SK-N-SH (cell line): Measurements from ENCODE around the gene ERC1. TPM values are rescaled to one million over a fixed set of nuclear protein-coding genes. Genes with fewer than 3 reads are reported as not detected.
A peak's percentile ranks its signal among the peaks of the same experiment; 100 is the strongest.

Source experiments
- CTCF ChIA-PET: fragments of 300-600, 350-600 bp; formaldehyde crosslinking; extraction: SDS; loops from one replicate; lab custom pipeline; 2021; lab: Yijun Ruan, JAX
- POLR2A ChIA-PET: fragments of 350-600 bp; sonication (Branson Sonifier 250); formaldehyde crosslinking; extraction: SDS; loops from one replicate; lab custom pipeline; 2020; ENCODE audit warnings: antibody characterized with exemption, inconsistent platforms; lab: Yijun Ruan, JAX
- DNase-seq: peaks from one replicate; pipeline ENCODE4 v3.0.0; 2012
- H2AFZ ChIP-seq: fragments of 200-600 bp; sonication (generic); 2 replicates; pipeline ENCODE4 v1.8.1; 2016; ENCODE audit warnings: antibody characterized with exemption, mild to moderate bottlenecking, low read depth
- H3F3A ChIP-seq: fragments of 200-600 bp; sonication (generic); replicated peaks from 2 replicates; pipeline ENCODE3; 2016; ENCODE audit warnings: antibody characterized with exemption, mild to moderate bottlenecking; ENCODE audit not compliant: insufficient read depth
- H3K27ac ChIP-seq, 2 experiments: fragments of 200-500 bp in 1 of 2; fragments of 200-600 bp in 1 of 2; sonication (Bioruptor generic) in 1 of 2; sonication (generic), shearing (Covaris generic) in 1 of 2; 2 replicates each; pipeline versions ENCODE4 v1.5.1 to v1.6.1; 2014 to 2016; ENCODE audit warnings: low read depth in 2 of 2, inconsistent platforms in 1 of 2, low read length in 1 of 2, mild to moderate bottlenecking in 1 of 2, mixed read lengths in 1 of 2
- H3K27me3 ChIP-seq: fragments of 200-600 bp; sonication (generic), shearing (Covaris generic); 2 replicates; pipeline ENCODE4 v1.6.1; 2016; ENCODE audit warnings: mixed run types; ENCODE audit not compliant: insufficient read depth
- H3K36me3 ChIP-seq, 2 experiments: fragments of 200-500 bp in 1 of 2; fragments of 200-600 bp in 1 of 2; sonication (Bioruptor generic) in 1 of 2; sonication (generic) in 1 of 2; replicated peaks in 1 of 2; 2 replicates each; pipeline versions ENCODE3 to v1.5.1; 2014 to 2016; ENCODE audit warnings: low read length in 1 of 2, mild to moderate bottlenecking in 1 of 2; ENCODE audit not compliant: insufficient read depth in 2 of 2, control insufficient read depth in 1 of 2
- H3K4me1 ChIP-seq, 2 experiments: fragments of 200-500 bp in 1 of 2; fragments of 200-600 bp in 1 of 2; sonication (Bioruptor generic) in 1 of 2; sonication (generic), shearing (Covaris generic) in 1 of 2; 2 replicates each; pipeline versions ENCODE4 v1.5.1 to v1.6.1; 2014 to 2016; ENCODE audit warnings: low read depth in 1 of 2, low read length in 1 of 2, mixed run types in 1 of 2; ENCODE audit not compliant: insufficient read depth in 2 of 2, control insufficient read depth in 1 of 2
- H3K4me2 ChIP-seq: fragments of 200-600 bp; sonication (generic), shearing (Covaris generic); 2 replicates; pipeline ENCODE4 v1.6.1; 2017; ENCODE audit warnings: mixed run types
- H3K4me3 ChIP-seq, 2 experiments: fragments of 200-500 bp in 1 of 2; fragments of 200-600 bp in 1 of 2; sonication (Bioruptor generic) in 1 of 2; sonication (generic), shearing (Covaris generic) in 1 of 2; 2 replicates each; pipeline versions ENCODE4 v1.5.1 to v1.8.1; 2014 to 2016; ENCODE audit warnings: low read depth in 2 of 2, inconsistent platforms in 1 of 2, low read length in 1 of 2, mild to moderate bottlenecking in 1 of 2, mixed read lengths in 1 of 2, moderate library complexity in 1 of 2
- H3K79me2 ChIP-seq: fragments of 200-600 bp; sonication (generic); 2 replicates; pipeline ENCODE4 v1.8.1; 2017; ENCODE audit warnings: mild to moderate bottlenecking; ENCODE audit not compliant: insufficient read depth
- H3K9ac ChIP-seq: fragments of 200-600 bp; sonication (generic); 2 replicates; pipeline ENCODE4 v1.6.1; 2017; ENCODE audit warnings: mixed run types
- H3K9me2 ChIP-seq: fragments of 200-600 bp; sonication (generic); 2 replicates; pipeline ENCODE4 v1.6.1; 2017; ENCODE audit warnings: mixed run types
- H3K9me3 ChIP-seq: fragments of 200-600 bp; sonication (generic); 2 replicates; pipeline ENCODE4 v1.6.1; 2017; ENCODE audit warnings: mixed run types, mild to moderate bottlenecking, moderate library complexity
- H4K20me1 ChIP-seq: fragments of 200-600 bp; sonication (generic); 2 replicates; pipeline ENCODE4 v1.6.1; 2017; ENCODE audit warnings: mild to moderate bottlenecking, mixed run types; ENCODE audit not compliant: insufficient read depth
- ELF1 ChIP-seq: IDR thresholded peaks from 2 replicates; pipeline ENCODE4 v1.4.0; 2012
- FOSL2 ChIP-seq: IDR thresholded peaks from 2 replicates; pipeline ENCODE4 v1.4.0; 2012; ENCODE audit warnings: low read depth, mild to moderate bottlenecking, moderate library complexity, borderline replicate concordance
- FOXJ3 ChIP-seq: sonication (generic); formaldehyde crosslinking; IDR thresholded peaks from 2 replicates; pipeline ENCODE4 v1.5.1; 2020; ENCODE audit warnings: mild to moderate bottlenecking, missing genetic modification reagents
- FOXM1 ChIP-seq: IDR thresholded peaks from 2 replicates; pipeline ENCODE4 v1.4.0; 2012; ENCODE audit warnings: low read depth, mild to moderate bottlenecking
- GATA2 ChIP-seq: sonication (generic); formaldehyde crosslinking; IDR thresholded peaks from 2 replicates; pipeline ENCODE4 v1.5.0; 2020; ENCODE audit warnings: mild to moderate bottlenecking, missing genetic modification reagents
- JUND ChIP-seq: IDR thresholded peaks from 2 replicates; pipeline ENCODE4 v1.4.0; 2012
- MAX ChIP-seq: IDR thresholded peaks from 2 replicates; pipeline ENCODE4 v1.4.0; 2012; ENCODE audit warnings: low read depth
- PBX3 ChIP-seq: IDR thresholded peaks from 2 replicates; pipeline ENCODE4; 2012
- SIN3A ChIP-seq: IDR thresholded peaks from 2 replicates; pipeline ENCODE4 v1.6.1; 2012; ENCODE audit warnings: low read depth, mild to moderate bottlenecking, low read length, moderate library complexity, borderline replicate concordance
- SMC3 ChIP-seq: IDR thresholded peaks from 2 replicates; pipeline ENCODE4 v1.6.1; 2012; ENCODE audit warnings: low read depth, low read length, improper control_type of control experiment
- TCF12 ChIP-seq: IDR thresholded peaks from 2 replicates; pipeline ENCODE4 v1.4.0; 2012
- TEAD4 ChIP-seq: IDR thresholded peaks from 2 replicates; pipeline ENCODE4 v1.4.0; 2012; ENCODE audit warnings: mild to moderate bottlenecking, borderline replicate concordance; ENCODE audit not compliant: insufficient read depth
- USF1 ChIP-seq: IDR thresholded peaks from 2 replicates; pipeline ENCODE4 v1.4.0; 2012; ENCODE audit warnings: low read depth, borderline replicate concordance
- WGBS: methylation state at CpG from one replicate; pipeline ENCODE4 v1.1.6; 2017; ENCODE audit warnings: low lambda C conversion rate; 5-methylcytosine and 5-hydroxymethylcytosine counted together
- polyA plus RNA-seq, 3 experiments: library from polyadenylated mRNA; depleted of rRNA; stranded (reverse); fragments of >200 nt; gene quantifications; 2 replicates each; pipeline ENCODE4 v1.2.3, GENCODE V29; 2012

Gene ERC1
- polyA plus RNA-seq, 1 of the 3 experiments (the other 2 are of a cell fraction): 7.5 TPM

GRCh38 chr12:1220127-1221092 is 229.4 kb downstream of the ERC1 start (continued):
- no peak for TF ChIP-seq FOSL2
- no peak for TF ChIP-seq GATA2
- TF ChIP-seq USF1: no peak
- TF ChIP-seq SIN3A: no peak
- TF ChIP-seq FOXJ3 (CRISPR knock-in tag): no peak
- TF ChIP-seq, all 33 proteins: peak for 4

GRCh38 chr12:1222858-1223639 is 232.0 kb downstream of the ERC1 start:
- Histone ChIP-seq H3F3A (peaks cover 11% of the 10 kb centered on the region), H3K4me3 (no peak overlapping the region; a peak in 1 of 4 replicates), H3K4me2 (no peak overlapping the region), H3K9me3 (no peaks in the 10 kb centered on the region), H3K27ac (0 out of 4 replicates have a peak overlapping the region, but pooled peaks of 1 of the 2 experiments have one; percentile 14), H3K4me1 (peaks cover 7 to 20% of the 10 kb centered on the region in 2 experiments), H3K36me3 (peaks cover 0 to 9% of the 10 kb centered on the region in 2 experiments), H3K79me2 (no peaks in the 10 kb centered on the region; the same call in 1 of the 2 replicates), H4K20me1 (no peaks in the 10 kb centered on the region), H3K9ac (no peak overlapping the region), H2AFZ (no peak overlapping the region), H3K9me2 (no peaks in the 10 kb centered on the region), H3K27me3 (no peaks in the 10 kb centered on the region)
- ChIA-PET POLR2A (no interaction called here), CTCF (no interaction called here)
- 90% methylated on average over 4 of the region's 4 CpGs for WGBS
- no peak for DNase-seq
- TF ChIP-seq FOXM1: no peak
- no peak for TF ChIP-seq FOXJ3 (CRISPR knock-in tag)
- TF ChIP-seq PBX3: no peak
- TF ChIP-seq, all 33 proteins: peak for 0

GRCh38 chr12:1226951-1227350 is 235.9 kb downstream of the ERC1 start:
- Histone ChIP-seq H3K36me3 (peaks cover 0 to 26% of the 10 kb centered on the region in 2 experiments), H3K79me2 (peaks cover 10% of the 10 kb centered on the region; the same call in 1 of the 2 replicates), H3K4me2 (no peak overlapping the region), H3K9me2 (no peaks in the 10 kb centered on the region), H3K4me1 (peaks cover 0 to 7% of the 10 kb centered on the region in 2 experiments; a peak in 2 of 4 replicates), H3K9me3 (no peaks in the 10 kb centered on the region), H3K4me3 (no peak overlapping the region), H3K27ac (no peak overlapping the region), H3K27me3 (no peaks in the 10 kb centered on the region), H4K20me1 (no peaks in the 10 kb centered on the region), H2AFZ (no peak overlapping the region), H3K9ac (no peak overlapping the region), H3F3A (peaks cover 16% of the 10 kb centered on the region)
- ChIA-PET CTCF (no interaction called here), POLR2A (no interaction called here)
- no peak for TF ChIP-seq TEAD4
- TF ChIP-seq JUND: peak; percentile 50
- TF ChIP-seq PBX3: peak; percentile 76
- TF ChIP-seq ELF1: no peak
- TF ChIP-seq MAX: no peak
- TF ChIP-seq SMC3: no peak
- TF ChIP-seq FOSL2: peak; percentile 58; the same call in 1 of the 2 replicates
- TF ChIP-seq TCF12: peak; percentile 33
- 70% methylated on average over 3 of the region's 3 CpGs for WGBS
- DNase-seq: no peak
